Spleen (tissue), 11 donors: ENCODE data around the gene SMYD1. TPM values are rescaled to one million over a fixed set of nuclear protein-coding genes. Genes with fewer than 3 reads are reported as not detected.

Experiments
- DNase-seq: peaks from one replicate; pipeline ENCODE4 v3.0.0-alpha.2; 2020
- H3K27ac ChIP-seq, 8 donors: fragments of 200-600 bp; sonication (generic) in 7 of 8; 1 replicate in 4 of 8; 2 replicates in 4 of 8; pipeline versions ENCODE4 v1.5.0 to v1.8.0; 2016 to 2021; ENCODE audit warnings: inconsistent platforms in 4 of 8, mild to moderate bottlenecking in 4 of 8, moderate library complexity in 1 of 8
- H3K27me3 ChIP-seq, 7 donors: fragments of 200-600 bp; sonication (generic) in 6 of 7; replicated peaks in 1 of 7; 1 replicate in 4 of 7; 2 replicates in 3 of 7; pipeline versions ENCODE4 v1.5.0 to v1.8.0; 2016 to 2021; ENCODE audit warnings: inconsistent platforms in 3 of 7, mild to moderate bottlenecking in 1 of 7
- H3K36me3 ChIP-seq, 6 donors: fragments of 200-600 bp; sonication (generic) in 5 of 6; 1 replicate in 4 of 6; 2 replicates in 2 of 6; pipeline versions ENCODE4 v1.5.0 to v1.8.0; 2016 to 2021; ENCODE audit warnings: inconsistent platforms in 2 of 6
- H3K4me1 ChIP-seq, 6 donors: fragments of 200-600 bp; sonication (generic) in 5 of 6; 1 replicate in 3 of 6; 2 replicates in 3 of 6; pipeline versions ENCODE4 v1.5.0 to v1.8.0; 2016 to 2021; ENCODE audit warnings: inconsistent platforms in 3 of 6
- H3K4me3 ChIP-seq, 8 donors: fragments of 200-600 bp; sonication (generic) in 7 of 8; 1 replicate in 4 of 8; 2 replicates in 4 of 8; pipeline versions ENCODE4 v1.5.0 to v1.8.0; 2016 to 2021; ENCODE audit warnings: inconsistent platforms in 4 of 8, mild to moderate bottlenecking in 4 of 8, moderate library complexity in 2 of 8
- H3K9me3 ChIP-seq, 8 donors: fragments of 200-600 bp; sonication (generic) in 7 of 8; 1 replicate in 4 of 8; 2 replicates in 4 of 8; pipeline versions ENCODE4 v1.5.0 to v1.8.0; 2016 to 2021; ENCODE audit warnings: inconsistent platforms in 4 of 8
- CTCF ChIP-seq, 11 experiments: fragments of 200-600 bp in 7 of 11; fragments of 450-650 bp in 4 of 11; sonication (generic) in 4 of 11; IDR thresholded peaks in 8 of 11; conservative IDR thresholded peaks in 3 of 11; 1 replicate in 7 of 11; 2 replicates in 4 of 11; pipeline versions ENCODE4 v1.4.0 to v1.8.0; 2016 to 2021; ENCODE audit warnings: antibody characterized with exemption in 11 of 11, inconsistent platforms in 4 of 11, mild to moderate bottlenecking in 1 of 11
- POLR2A ChIP-seq, 3 donors: fragments of 450-650 bp; IDR thresholded peaks; one replicate each; pipeline ENCODE4 v1.5.1; 2017; ENCODE audit warnings: antibody characterized with exemption in 3 of 3, mild to moderate bottlenecking in 1 of 3
- POLR2AphosphoS5 ChIP-seq, 3 donors: sonication (generic); formaldehyde crosslinking; IDR thresholded peaks; one replicate each; pipeline ENCODE4 v1.5.1; 2017; ENCODE audit warnings: antibody characterized with exemption in 3 of 3
- WGBS, 5 donors: extraction: QIAGEN DNeasy Blood & Tissue Kit in 3 of 5; methylation state at CpG; one replicate each; pipeline versions ENCODE4 v1.1.5 to v1.1.7; 2013 to 2018; 5-methylcytosine and 5-hydroxymethylcytosine counted together
- intact Hi-C: fragments of 100-400 bp; cut with DNase I; formaldehyde crosslinking; loops from one replicate; pipeline ENCODE4 v1.15.0; 2023; ENCODE audit warnings: low total_unique reads
- polyA plus RNA-seq, 3 donors: library from polyadenylated mRNA; stranded (reverse); fragments of 200-250 nt; gene quantifications; one replicate each; pipeline ENCODE4 v1.2.1, GENCODE V29; 2013
- total RNA-seq, 7 donors: library from RNA; depleted of rRNA in 3 of 7; stranded (reverse); fragments of >200 nt in 3 of 7; fragmentation: NEBNext Ultra II Directional in 4 of 7; extraction: Animal tissue kit (Norgen Biotek cat#: 25700) in 4 of 7; gene quantifications; one replicate each; pipeline versions ENCODE4 v1.1.0 to v1.2.1, GENCODE V29; 2016 to 2021
- donor health status: healthy with polysubstance abuse.
- donor health status: DM: no; HTN: no; CAD: no; lungs with moderate emphysema.
- donor health status: DM: no; HTN: no; CAD: no.
- donor health status: Bipolar disorder and iron deficiency.
- donor health status: healthy.
- donor health status: DM: no; HTN: no; CAD: no.
- donor health status: DM: yes; HTN: yes; CAD: no.

The SMYD1 gene
- total and polyA plus RNA-seq, 10 donors, result 0.02 to 0.07 TPM; not detected in 8

DNA sequence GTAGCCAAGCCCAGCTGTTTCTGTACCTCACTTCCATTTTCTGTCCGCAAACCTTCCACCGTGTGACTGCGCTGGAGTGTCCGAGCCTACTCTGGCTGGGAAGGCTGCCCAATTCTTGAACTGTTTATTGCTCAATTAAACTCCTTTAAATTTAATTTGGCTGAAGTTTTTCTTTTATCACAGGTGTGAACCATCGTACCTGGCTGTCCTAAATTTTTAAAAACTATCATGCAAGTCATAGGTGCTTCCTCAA lies 45.0 kb upstream of the SMYD1 start:
- intact Hi-C loops, result no loop called here
- peaks cover 0 to 15% (median 3%) of the 10 kb centered on the region in 6 donors for H3K4me1 ChIP-seq
- WGBS, 5 donors, result 89 to 97% (median 92%) methylated on average over 5 of the region's 5 CpGs
- H3K4me3 ChIP-seq, result no peak overlapping the region
- peaks cover 0 to 7% (median 0%) of the 10 kb centered on the region in 8 donors for H3K9me3 ChIP-seq
- TF ChIP-seq CTCF (IDR thresholded peaks at IDR 0.05 in 8 of 11, conservative IDR thresholded peaks at IDR 0.05 in 3 of 11), result no peak
- H3K27me3 ChIP-seq, result no peaks in the 10 kb centered on the region
- no peak overlapping the region for H3K27ac ChIP-seq
- no peak for DNase-seq
- H3K36me3 ChIP-seq, result peaks cover 0 to 12% (median 2%) of the 10 kb centered on the region in 6 donors

DNA sequence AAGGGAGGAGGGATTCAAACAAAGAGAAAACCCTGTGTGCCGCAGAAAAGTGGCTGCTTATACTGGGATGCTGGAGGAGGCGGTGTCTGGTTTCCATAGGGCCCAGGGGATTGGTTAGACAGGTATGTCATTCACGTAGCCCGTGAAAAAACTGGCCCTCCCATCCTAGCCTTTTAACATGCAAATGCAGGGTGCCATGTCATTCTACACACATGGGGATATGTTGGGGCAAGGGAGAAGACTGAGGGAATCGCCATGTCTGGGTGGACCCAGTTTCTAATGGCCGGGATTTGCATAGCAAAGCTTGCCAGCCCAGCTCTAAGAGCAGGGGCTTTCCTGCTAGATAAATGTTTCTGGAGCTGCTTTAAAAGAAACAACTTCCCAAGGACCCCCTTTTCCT lies 43.1 kb upstream of the SMYD1 start:
- 78 to 94% (median 93%) methylated on average over 6 of the region's 6 CpGs for WGBS, 5 donors
- H3K4me3 ChIP-seq, result no peak overlapping the region
- intact Hi-C loops, result no loop called here
- no peak for DNase-seq
- H3K36me3 ChIP-seq, result peaks cover 0 to 31% (median 11%) of the 10 kb centered on the region in 6 donors
- TF ChIP-seq POLR2A (IDR thresholded peaks at IDR 0.05), result no peak
- TF ChIP-seq POLR2AphosphoS5 (IDR thresholded peaks at IDR 0.05), result no peak
- no peak for TF ChIP-seq CTCF (IDR thresholded peaks at IDR 0.05 in 8 of 11, conservative IDR thresholded peaks at IDR 0.05 in 3 of 11)
- peaks cover 0 to 1% (median 0%) of the 10 kb centered on the region in 8 donors for H3K9me3 ChIP-seq
- H3K27ac ChIP-seq, result no peak overlapping the region
- no peaks in the 10 kb centered on the region for H3K27me3 ChIP-seq
- peaks cover 0 to 18% (median 3%) of the 10 kb centered on the region in 6 donors for H3K4me1 ChIP-seq

- intact Hi-C loops, result no loop called here
- WGBS, 5 donors, result 39 to 62% (median 49%) methylated on average over 10 of the region's 10 CpGs
- DNase-seq, result no peak
- H3K27ac ChIP-seq, result peak overlapping the region in 6 of 8 donors; percentile 6 to 62 (median 40)
- no peaks in the 10 kb centered on the region for H3K9me3 ChIP-seq
- peaks cover 0 to 64% (median 37%) of the 10 kb centered on the region in 6 donors for H3K36me3 ChIP-seq
- no peak for TF ChIP-seq POLR2A (IDR thresholded peaks at IDR 0.05)
- H3K27me3 ChIP-seq, result no peaks in the 10 kb centered on the region
- H3K4me3 ChIP-seq, result no peak overlapping the region
- peaks cover 0 to 18% (median 3%) of the 10 kb centered on the region in 6 donors for H3K4me1 ChIP-seq
These were observed 39.8 kb upstream of the SMYD1 start for GRCh38 chr2:88027697-88028389.

GRCh38 chr2:88028931-88029330 lies 38.7 kb upstream of the SMYD1 start:
- Histone ChIP-seq H3K4me1 (peaks cover 0 to 18% (median 3%) of the 10 kb centered on the region in 6 donors), H3K27ac (no peak overlapping the region), H3K4me3 (no peak overlapping the region), H3K36me3 (peaks cover 0 to 75% (median 44%) of the 10 kb centered on the region in 6 donors), H3K27me3 (no peaks in the 10 kb centered on the region), H3K9me3 (no peaks in the 10 kb centered on the region)
- DNase-seq, result no peak
- WGBS, 5 donors, result 88 to 96% (median 93%) methylated on average over 4 of the region's 4 CpGs
- no peak for TF ChIP-seq CTCF (IDR thresholded peaks at IDR 0.05 in 8 of 11, conservative IDR thresholded peaks at IDR 0.05 in 3 of 11)
- TF ChIP-seq POLR2AphosphoS5 (IDR thresholded peaks at IDR 0.05), result no peak
- TF ChIP-seq POLR2A (IDR thresholded peaks at IDR 0.05), result no peak
- intact Hi-C loops, result no loop called here
